Tibial nerve (tissue), 3 donors: Measurements from ENCODE around the gene HMCN1.

ENCODE experiments used
- POLR2A ChIP-seq, 2 donors: fragments of 450-650 bp; IDR thresholded peaks; one replicate each; pipeline ENCODE4 v1.6.1; 2017; ENCODE audit warnings: antibody characterized with exemption in 2 of 2, mild to moderate bottlenecking in 2 of 2, moderate library complexity in 2 of 2
- TF ChIP-seq, protein P1 (sequence below), 5 experiments: fragments of 200-600 bp in 3 of 5; fragments of 450-650 bp in 2 of 5; sonication (generic) in 3 of 5; IDR thresholded peaks; one replicate each; pipeline ENCODE4 v1.5.1; 2016 to 2019; ENCODE audit warnings: antibody characterized with exemption in 5 of 5, mild to moderate bottlenecking in 3 of 5, moderate library complexity in 2 of 5

GRCh38 chr1:185776522-185776921 is 42.3 kb downstream of the HMCN1 start:
- no peak for TF ChIP-seq POLR2A (IDR thresholded peaks at IDR 0.05)
- TF ChIP-seq, protein P1, sequence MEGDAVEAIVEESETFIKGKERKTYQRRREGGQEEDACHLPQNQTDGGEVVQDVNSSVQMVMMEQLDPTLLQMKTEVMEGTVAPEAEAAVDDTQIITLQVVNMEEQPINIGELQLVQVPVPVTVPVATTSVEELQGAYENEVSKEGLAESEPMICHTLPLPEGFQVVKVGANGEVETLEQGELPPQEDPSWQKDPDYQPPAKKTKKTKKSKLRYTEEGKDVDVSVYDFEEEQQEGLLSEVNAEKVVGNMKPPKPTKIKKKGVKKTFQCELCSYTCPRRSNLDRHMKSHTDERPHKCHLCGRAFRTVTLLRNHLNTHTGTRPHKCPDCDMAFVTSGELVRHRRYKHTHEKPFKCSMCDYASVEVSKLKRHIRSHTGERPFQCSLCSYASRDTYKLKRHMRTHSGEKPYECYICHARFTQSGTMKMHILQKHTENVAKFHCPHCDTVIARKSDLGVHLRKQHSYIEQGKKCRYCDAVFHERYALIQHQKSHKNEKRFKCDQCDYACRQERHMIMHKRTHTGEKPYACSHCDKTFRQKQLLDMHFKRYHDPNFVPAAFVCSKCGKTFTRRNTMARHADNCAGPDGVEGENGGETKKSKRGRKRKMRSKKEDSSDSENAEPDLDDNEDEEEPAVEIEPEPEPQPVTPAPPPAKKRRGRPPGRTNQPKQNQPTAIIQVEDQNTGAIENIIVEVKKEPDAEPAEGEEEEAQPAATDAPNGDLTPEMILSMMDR (IDR thresholded peaks at IDR 0.05), result no peak
